ENCODE data around the gene NDUFAF3.

- TF ChIP-seq RFX5 (IDR thresholded peaks at IDR 0.05; ENCODE audit: low read length) (no peak), SIN3A (IDR thresholded peaks at IDR 0.05; ENCODE audit: borderline replicate concordance, low read depth, low read length) (no peak), CTCF (IDR thresholded peaks at IDR 0.05) (no peak), MAX (IDR thresholded peaks at IDR 0.05; ENCODE audit: low read depth) (no peak), JUND (IDR thresholded peaks at IDR 0.05) (no peak), GATA2 (CRISPR knock-in tag; IDR thresholded peaks at IDR 0.05) (no peak), EP300 (IDR thresholded peaks at IDR 0.05; ENCODE audit: borderline replicate concordance in 1 of 2, low read depth in 1 of 2, low read length in 1 of 2) (no peak), FOXM1 (IDR thresholded peaks at IDR 0.05; ENCODE audit: low read depth) (no peak), NFIC (IDR thresholded peaks at IDR 0.05; ENCODE audit: borderline replicate concordance) (no peak), TCF12 (IDR thresholded peaks at IDR 0.05) (no peak)
These were observed 32.5 kb downstream of the NDUFAF3 start for GRCh38 chr3:49054344-49054862.

Measured in SK-N-SH (cell line).